Body of pancreas (tissue), 4 donors: ENCODE measurements around the gene CCDC60. TPM values are rescaled to one million over a fixed set of nuclear protein-coding genes. Genes with fewer than 3 reads are reported as not detected.
A peak's percentile ranks its signal among the peaks of the same experiment; 100 is the strongest.

Experiments used
- ATAC-seq: fragments of 150-250 bp; one replicate; pipeline ENCODE4 v1.9.1; 2016
- DNase-seq, 4 donors: peaks; one replicate each; pipeline ENCODE4 v3.0.0-alpha.2; 2019
- H3K27ac ChIP-seq, 4 donors: fragments of 200-600 bp; sonication (generic); 1 replicate in 3 of 4; 2 replicates in 1 of 4; pipeline versions ENCODE4 v1.5.1 to v1.6.1; 2016 to 2019; ENCODE audit warnings: mild to moderate bottlenecking in 1 of 4, mixed read lengths in 1 of 4, moderate library complexity in 1 of 4
- H3K27me3 ChIP-seq, 2 donors: fragments of 200-600 bp; sonication (generic); one replicate each; pipeline ENCODE4 v1.6.0; 2016; ENCODE audit warnings: mild to moderate bottlenecking in 1 of 2
- H3K36me3 ChIP-seq, 2 donors: fragments of 200-600 bp; sonication (generic); replicated peaks in 1 of 2; 2 replicates each; pipeline ENCODE4 v1.5.1; 2016; ENCODE audit warnings: low read depth in 2 of 2; ENCODE audit not compliant: insufficient read depth in 1 of 2
- H3K4me1 ChIP-seq: fragments of 200-600 bp; sonication (generic); one replicate; pipeline ENCODE4 v1.6.0; 2016
- H3K4me3 ChIP-seq, 2 donors: fragments of 200-600 bp; sonication (generic); 1 replicate in 1 of 2; 2 replicates in 1 of 2; pipeline ENCODE4 v1.5.1; 2016 to 2019
- H3K9me3 ChIP-seq, 3 donors: fragments of 200-600 bp; sonication (generic); 1 replicate in 2 of 3; 2 replicates in 1 of 3; pipeline ENCODE4 v1.5.1; 2016
- POLR2A ChIP-seq, 3 donors: fragments of 450-650 bp; IDR thresholded peaks; one replicate each; pipeline ENCODE4 v1.6.1; 2016; ENCODE audit warnings: antibody characterized with exemption in 3 of 3, mild to moderate bottlenecking in 2 of 3
- WGBS, 2 donors: methylation state at CpG; one replicate each; pipeline ENCODE4 v1.1.5; 2017; 5-methylcytosine and 5-hydroxymethylcytosine counted together
- intact Hi-C: fragments of 100-400 bp; cut with DNase I; formaldehyde crosslinking; loops from one replicate; pipeline ENCODE4 v1.15.1; 2023
- total RNA-seq, 2 donors: library from RNA; depleted of rRNA; stranded (reverse); fragments of >200 nt; gene quantifications; one replicate each; pipeline ENCODE4 v1.1.0, GENCODE V29; 2016
- TF ChIP-seq, protein P1 (sequence below), 7 experiments: fragments of 450-650 bp in 4 of 7; fragments of 200-600 bp in 3 of 7; sonication (generic) in 3 of 7; IDR thresholded peaks; one replicate each; pipeline ENCODE4 v1.5.1; 2016 to 2019; ENCODE audit warnings: antibody characterized with exemption in 7 of 7

CCDC60 gene
- total RNA-seq, 2 donors from 2014 or later: not detected

- Histone ChIP-seq H3K27ac (no peak overlapping the region), H3K4me3 (no peak overlapping the region), H3K27me3 (no peaks in the 10 kb centered on the region), H3K36me3 (no peaks in the 10 kb centered on the region), H3K4me1 (no peaks in the 10 kb centered on the region), H3K9me3 (no peaks in the 10 kb centered on the region)
- 26 to 29% methylated on average over 6 of the region's 6 CpGs for WGBS, 2 donors
- DNase-seq (no peak), ATAC-seq (no peak)
- TF ChIP-seq, protein P1, sequence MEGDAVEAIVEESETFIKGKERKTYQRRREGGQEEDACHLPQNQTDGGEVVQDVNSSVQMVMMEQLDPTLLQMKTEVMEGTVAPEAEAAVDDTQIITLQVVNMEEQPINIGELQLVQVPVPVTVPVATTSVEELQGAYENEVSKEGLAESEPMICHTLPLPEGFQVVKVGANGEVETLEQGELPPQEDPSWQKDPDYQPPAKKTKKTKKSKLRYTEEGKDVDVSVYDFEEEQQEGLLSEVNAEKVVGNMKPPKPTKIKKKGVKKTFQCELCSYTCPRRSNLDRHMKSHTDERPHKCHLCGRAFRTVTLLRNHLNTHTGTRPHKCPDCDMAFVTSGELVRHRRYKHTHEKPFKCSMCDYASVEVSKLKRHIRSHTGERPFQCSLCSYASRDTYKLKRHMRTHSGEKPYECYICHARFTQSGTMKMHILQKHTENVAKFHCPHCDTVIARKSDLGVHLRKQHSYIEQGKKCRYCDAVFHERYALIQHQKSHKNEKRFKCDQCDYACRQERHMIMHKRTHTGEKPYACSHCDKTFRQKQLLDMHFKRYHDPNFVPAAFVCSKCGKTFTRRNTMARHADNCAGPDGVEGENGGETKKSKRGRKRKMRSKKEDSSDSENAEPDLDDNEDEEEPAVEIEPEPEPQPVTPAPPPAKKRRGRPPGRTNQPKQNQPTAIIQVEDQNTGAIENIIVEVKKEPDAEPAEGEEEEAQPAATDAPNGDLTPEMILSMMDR (IDR thresholded peaks at IDR 0.05): no peak
- no peak for TF ChIP-seq POLR2A (IDR thresholded peaks at IDR 0.05)
- intact Hi-C loops: no loop called here
Observed at GRCh38 chr12:119327471-119327870, 7.1 kb upstream of the CCDC60 start.

- no peak overlapping the region for H3K27ac ChIP-seq
- H3K36me3 ChIP-seq: no peaks in the 10 kb centered on the region
- no peaks in the 10 kb centered on the region for H3K27me3 ChIP-seq
- TF ChIP-seq POLR2A (IDR thresholded peaks at IDR 0.05): no peak
- TF ChIP-seq, protein P1 (IDR thresholded peaks at IDR 0.05): peak in 4 of 7 experiments; percentile 16 to 25 (median 21)
- no peak overlapping the region for H3K4me3 ChIP-seq
- H3K9me3 ChIP-seq: no peaks in the 10 kb centered on the region
- 26 to 35% methylated on average over 3 of the region's 3 CpGs for WGBS, 2 donors
- H3K4me1 ChIP-seq: no peaks in the 10 kb centered on the region
- peak in 2 of 4 donors; percentile 13 to 18 for DNase-seq
- intact Hi-C loops: no loop called here
- ATAC-seq: no peak
Observed at GRCh38 chr12:119328111-119328510, 6.4 kb upstream of the CCDC60 start.

- 41 to 45% methylated on average over 11 of the region's 11 CpGs for WGBS, 2 donors
- no peaks in the 10 kb centered on the region for H3K27me3 ChIP-seq
- DNase-seq (no peak), ATAC-seq (no peak)
- no peaks in the 10 kb centered on the region for H3K36me3 ChIP-seq
- intact Hi-C loops: no loop called here
- H3K27ac ChIP-seq: no peak overlapping the region
- H3K4me1 ChIP-seq: no peaks in the 10 kb centered on the region
- H3K4me3 ChIP-seq: no peak overlapping the region
- TF ChIP-seq, protein P1 (IDR thresholded peaks at IDR 0.05): no peak
- no peak for TF ChIP-seq POLR2A (IDR thresholded peaks at IDR 0.05)
- no peaks in the 10 kb centered on the region for H3K9me3 ChIP-seq
Observed at GRCh38 chr12:119338593-119339363, 4.2 kb downstream of the CCDC60 start.

GRCh38 chr12:119340578-119340977 is 6.0 kb downstream of the CCDC60 start:
- Histone ChIP-seq H3K4me1 (no peaks in the 10 kb centered on the region), H3K36me3 (no peaks in the 10 kb centered on the region), H3K27ac (no peak overlapping the region), H3K4me3 (no peak overlapping the region), H3K9me3 (no peaks in the 10 kb centered on the region), H3K27me3 (no peaks in the 10 kb centered on the region)
- intact Hi-C loops: no loop called here
- no peak for ATAC-seq
- no peak for TF ChIP-seq POLR2A (IDR thresholded peaks at IDR 0.05)
- TF ChIP-seq, protein P1 (IDR thresholded peaks at IDR 0.05): no peak
- WGBS, 2 donors: 45 to 55% methylated on average over 7 of the region's 7 CpGs
- DNase-seq: no peak

DNA sequence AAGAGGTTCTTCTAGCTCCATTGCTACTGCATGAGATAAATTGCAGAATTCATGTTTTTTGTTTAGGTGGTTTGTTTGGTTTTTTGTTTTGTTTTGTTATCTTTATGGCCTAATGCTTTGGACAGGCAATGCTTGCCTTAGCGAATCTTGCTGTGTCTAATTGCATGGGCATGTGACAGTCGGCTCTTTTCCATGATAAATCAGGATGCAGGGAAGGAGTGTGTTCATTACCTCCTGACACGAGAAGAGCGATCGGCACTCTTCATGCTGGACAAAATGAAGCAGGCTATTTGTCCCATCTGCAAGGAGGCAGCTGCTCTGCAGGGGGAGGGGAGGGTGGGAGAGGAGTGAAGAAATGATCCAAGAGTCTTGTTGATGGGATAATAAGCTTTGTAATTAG is 6.5 kb downstream of the CCDC60 start:
- H3K27me3 ChIP-seq: no peaks in the 10 kb centered on the region
- WGBS, 2 donors: 60 to 69% methylated on average over 5 of the region's 5 CpGs
- no peak overlapping the region for H3K27ac ChIP-seq
- intact Hi-C loops: no loop called here
- no peaks in the 10 kb centered on the region for H3K9me3 ChIP-seq
- TF ChIP-seq, protein P1 (IDR thresholded peaks at IDR 0.05): no peak
- TF ChIP-seq POLR2A (IDR thresholded peaks at IDR 0.05): no peak
- no peak overlapping the region for H3K4me3 ChIP-seq
- H3K4me1 ChIP-seq: no peaks in the 10 kb centered on the region
- no peak for ATAC-seq
- H3K36me3 ChIP-seq: no peaks in the 10 kb centered on the region
- DNase-seq: no peak
